Breast epithelium (tissue), 3 donors: ENCODE data around the gene PDYN.

Experiments used
- CTCF ChIP-seq, 3 donors: fragments of 450-650 bp; IDR thresholded peaks; one replicate each; pipeline ENCODE4 v1.5.1; 2016 to 2017; ENCODE audit warnings: antibody characterized with exemption in 3 of 3, mild to moderate bottlenecking in 3 of 3, moderate library complexity in 3 of 3
- POLR2A ChIP-seq: fragments of 450-650 bp; IDR thresholded peaks from one replicate; pipeline ENCODE4 v1.6.1; 2016; ENCODE audit warnings: antibody characterized with exemption, mild to moderate bottlenecking, moderate library complexity
- POLR2AphosphoS5 ChIP-seq, 3 donors: sonication (generic); formaldehyde crosslinking; IDR thresholded peaks; one replicate each; pipeline ENCODE4 v1.6.1; 2017; ENCODE audit warnings: antibody characterized with exemption in 3 of 3

DNA sequence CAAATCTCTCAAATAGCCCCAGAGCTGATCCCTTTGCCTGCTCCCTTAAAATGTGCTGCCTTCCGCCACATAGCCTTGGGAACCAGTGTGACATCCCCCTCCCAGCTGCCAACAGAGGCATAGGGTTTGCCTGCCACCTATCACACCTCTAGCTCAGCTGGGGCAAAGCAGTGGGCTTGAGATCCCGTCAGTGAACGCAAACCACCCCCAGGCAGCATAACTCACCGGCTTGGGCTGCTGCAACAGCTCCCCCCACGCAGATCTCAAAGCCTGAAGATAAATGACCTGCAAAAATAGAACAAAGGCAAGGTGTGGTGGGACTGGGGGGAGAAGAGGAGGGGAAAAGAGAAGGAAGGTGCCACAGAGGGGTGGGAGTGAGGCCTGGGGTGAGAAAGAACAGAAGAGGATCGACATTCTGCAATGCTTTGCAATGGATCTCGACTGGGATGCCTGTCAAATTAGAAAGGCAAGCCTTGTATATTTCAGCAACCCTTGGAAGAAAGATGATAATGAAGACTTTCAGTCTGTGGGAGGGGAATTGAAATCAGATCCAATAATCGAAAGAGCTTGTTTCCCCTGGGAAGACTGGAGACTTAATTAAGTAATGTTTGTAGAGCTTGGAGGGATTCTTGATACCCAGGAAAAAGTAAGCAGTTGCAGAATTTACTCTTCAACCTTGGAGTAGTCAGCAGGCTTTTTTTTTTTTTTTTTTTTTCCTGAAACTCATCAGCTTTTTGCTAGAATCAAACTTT lies 1.3 kb downstream of the PDYN start:
- TF ChIP-seq CTCF (IDR thresholded peaks at IDR 0.05) (no peak), POLR2A (no peak), POLR2AphosphoS5 (IDR thresholded peaks at IDR 0.05) (no peak)
